GM18505 (cell line): ENCODE results near the gene GPR158.
"Not testable (repeated sequence)": the region's sequence is repeated elsewhere in the genome, so short reads cannot be mapped to it uniquely, and the experiment has no call there.

Experiments
- ATAC-seq: cut with Tn5 transposase; IDR thresholded peaks from one replicate; pipeline ENCODE4 v1.9.1; 2021; ENCODE audit not compliant: unreplicated experiment
- POLR2A ChIP-seq: IDR thresholded peaks from 4 replicates; pipeline ENCODE4 v1.6.1; 2011; ENCODE audit warnings: borderline replicate concordance; ENCODE audit not compliant: insufficient read depth, insufficient read length; ENCODE audit errors: extremely low read depth

GPR158 gene

DNA sequence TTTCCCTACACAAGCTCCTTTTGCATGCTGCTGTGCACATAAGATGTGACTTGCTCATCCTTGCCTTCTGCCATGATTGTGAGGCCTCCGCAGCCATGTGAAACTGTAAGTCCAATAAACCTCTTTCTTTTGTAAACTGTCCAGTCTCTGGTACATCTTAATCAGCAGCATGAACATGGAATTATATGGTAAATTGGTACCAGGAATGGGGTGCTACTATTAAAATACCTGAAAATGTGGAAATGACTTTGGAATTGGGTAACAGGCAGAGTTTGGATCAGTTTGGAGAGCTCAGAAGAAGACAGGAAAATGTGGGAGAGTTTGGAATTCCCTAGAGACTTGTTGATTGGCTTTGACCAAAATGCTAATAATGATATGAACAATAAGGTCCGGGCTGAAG, 181.8 kb downstream of the GPR158 start:
- ATAC-seq: no peak
- no peak for TF ChIP-seq POLR2A

DNA sequence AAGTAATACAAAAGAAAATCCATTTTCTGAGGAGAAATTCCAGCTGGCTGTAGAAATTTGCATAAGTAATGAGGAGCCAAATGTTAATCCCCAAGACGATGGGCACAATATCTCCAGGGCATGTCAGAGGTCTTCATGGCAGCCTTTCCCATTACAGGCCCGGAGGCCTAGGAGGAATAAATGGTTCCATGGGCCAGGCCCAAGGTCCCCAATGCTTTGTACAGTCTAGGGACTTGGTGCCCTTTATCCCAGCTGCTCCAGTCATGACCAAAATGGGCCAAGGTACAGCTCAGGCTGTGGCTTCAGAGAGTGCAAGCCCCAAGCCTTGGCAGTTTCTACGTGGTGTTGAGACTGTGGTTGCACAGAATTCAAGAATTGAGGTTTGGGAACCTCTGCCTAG, 182.5 kb downstream of the GPR158 start:
- ATAC-seq: no peak
- TF ChIP-seq POLR2A: no peak

- no peak for TF ChIP-seq POLR2A
- ATAC-seq: no peak
These were observed 207.4 kb downstream of the GPR158 start for GRCh38 chr10:25382029-25382810.

DNA sequence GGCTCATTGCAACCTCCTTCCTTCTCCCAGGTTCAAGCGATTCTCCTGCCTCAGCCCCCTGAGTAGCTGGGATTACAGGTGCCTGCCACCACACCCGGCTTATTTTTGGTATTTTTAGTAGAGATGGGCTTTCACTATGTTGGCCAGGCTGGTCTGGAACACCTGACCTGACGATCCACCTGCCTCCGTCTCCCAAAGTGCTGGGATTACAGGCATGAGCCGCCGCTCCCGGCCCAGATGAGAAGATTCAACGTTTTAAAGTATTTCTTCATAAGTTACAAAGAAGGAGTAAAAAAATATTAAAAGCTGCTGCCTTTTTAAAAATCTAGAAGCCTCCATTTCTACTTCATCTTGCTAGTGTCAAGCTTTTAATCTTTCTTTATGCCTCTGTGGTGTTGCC, 208.1 kb downstream of the GPR158 start:
- ATAC-seq: not testable (repeated sequence)

DNA sequence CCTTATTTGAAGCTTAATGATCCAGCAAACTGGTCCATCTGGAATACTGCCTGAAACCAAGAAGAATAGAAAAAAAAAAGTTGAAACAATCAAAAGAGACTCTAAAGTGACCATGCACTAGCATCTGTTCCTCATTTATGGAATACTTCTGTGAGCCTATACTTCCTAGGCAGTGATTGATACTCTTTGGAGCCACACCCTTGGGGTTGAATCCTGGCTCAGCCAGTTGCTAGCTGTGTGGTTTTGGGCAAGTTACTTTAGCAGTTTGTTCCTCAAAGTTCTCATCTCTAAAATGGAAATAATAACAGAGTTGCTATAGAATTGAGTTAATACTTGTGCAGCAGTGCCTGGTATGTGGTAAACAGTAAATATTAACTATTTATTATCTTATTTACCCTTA, 208.9 kb downstream of the GPR158 start:
- ATAC-seq: no peak
- no peak for TF ChIP-seq POLR2A

GRCh38 chr10:25384618-25385017, 209.8 kb downstream of the GPR158 start:
- ATAC-seq: no peak

GRCh38 chr10:25388188-25388861, 213.5 kb downstream of the GPR158 start:
- no peak for ATAC-seq
- TF ChIP-seq POLR2A: no peak

More at GRCh38 chr10:25384618-25385017, 209.8 kb downstream of the GPR158 start:
- no peak for TF ChIP-seq POLR2A

DNA sequence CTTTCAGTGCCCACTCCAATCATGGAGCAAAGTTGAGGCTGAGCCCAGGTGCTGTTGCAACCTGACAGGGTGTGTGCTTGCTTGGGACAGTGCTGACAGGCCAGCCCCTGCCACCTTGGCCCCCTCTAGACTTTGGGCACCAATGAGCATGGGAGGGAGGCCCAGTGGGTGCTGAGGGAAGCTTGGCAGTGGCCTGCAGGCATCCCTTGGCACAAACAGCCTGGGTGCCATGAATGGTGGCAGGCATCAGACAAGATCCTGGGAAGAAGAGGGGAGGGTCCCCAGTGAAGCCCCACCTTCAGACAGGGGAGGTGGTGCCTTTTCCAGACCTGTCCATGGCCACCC, 214.0 kb downstream of the GPR158 start:
- ATAC-seq: no peak
- TF ChIP-seq POLR2A: no peak

DNA sequence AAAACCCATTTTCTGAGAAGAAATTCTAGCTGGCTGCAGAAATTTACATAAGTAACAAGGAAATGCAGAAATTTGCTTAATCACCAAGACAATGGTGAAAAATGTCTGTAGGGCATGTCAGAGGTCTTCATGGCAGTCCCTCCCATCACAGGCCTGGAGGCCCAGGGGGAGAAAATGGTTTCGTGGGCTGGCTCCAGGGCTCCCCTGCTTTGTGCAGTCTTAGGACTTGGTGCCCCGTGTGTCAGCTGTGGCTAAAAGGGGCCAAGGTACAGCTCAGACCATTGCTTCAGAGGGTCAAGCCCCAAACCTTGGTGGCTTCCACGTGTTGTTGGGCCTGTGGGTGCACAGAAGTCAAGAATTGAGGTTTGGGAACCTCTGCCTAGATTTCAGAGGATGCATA, 215.9 kb downstream of the GPR158 start:
- no peak for TF ChIP-seq POLR2A
- no peak for ATAC-seq

- no peak for ATAC-seq
These were observed 217.3 kb downstream of the GPR158 start for GRCh38 chr10:25392132-25392531.

GRCh38 chr10:25393621-25394020, 218.8 kb downstream of the GPR158 start:
- no peak for TF ChIP-seq POLR2A
- no peak for ATAC-seq

More at GRCh38 chr10:25392132-25392531, 217.3 kb downstream of the GPR158 start:
- TF ChIP-seq POLR2A: no peak

DNA sequence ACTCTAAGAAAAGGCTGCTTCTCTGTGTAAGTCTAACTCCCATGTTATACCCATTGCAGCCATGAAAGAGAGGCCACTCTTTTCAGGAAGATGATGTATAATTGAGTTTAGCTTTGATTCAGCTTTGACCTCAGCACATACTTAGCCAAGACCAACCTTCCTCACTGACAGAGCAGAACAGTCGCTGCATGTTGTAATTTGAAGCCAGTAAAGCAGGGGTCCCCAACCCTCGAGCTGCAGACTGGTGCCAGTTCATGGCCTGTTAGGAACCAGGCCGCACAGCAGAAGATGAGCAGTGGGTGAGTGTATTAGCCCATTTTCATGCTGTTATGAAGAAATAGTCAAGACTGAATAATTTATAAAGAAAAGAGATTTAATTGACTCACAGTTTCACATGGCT, 223.9 kb downstream of the GPR158 start:
- no peak for ATAC-seq
- no peak for TF ChIP-seq POLR2A

DNA sequence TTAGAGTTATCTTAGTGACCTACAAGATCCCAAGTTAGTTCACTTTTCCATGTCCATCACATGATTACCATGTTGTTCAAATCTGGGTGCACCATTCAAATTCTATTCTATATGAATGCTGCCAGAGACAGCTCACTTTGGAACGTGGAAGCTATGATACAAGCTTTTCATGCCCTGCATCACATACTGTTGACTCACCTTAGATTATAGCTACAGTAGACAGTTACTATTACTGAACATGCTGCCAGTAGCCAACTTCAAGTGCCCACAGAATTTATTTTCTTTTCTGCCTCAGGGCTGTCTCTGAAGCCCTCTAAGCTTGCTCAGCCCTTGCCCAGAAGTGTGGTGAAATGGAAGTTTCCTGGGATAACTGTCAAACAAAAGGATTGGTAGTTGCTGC, 231.1 kb downstream of the GPR158 start:
- no peak for ATAC-seq
- no peak for TF ChIP-seq POLR2A

DNA sequence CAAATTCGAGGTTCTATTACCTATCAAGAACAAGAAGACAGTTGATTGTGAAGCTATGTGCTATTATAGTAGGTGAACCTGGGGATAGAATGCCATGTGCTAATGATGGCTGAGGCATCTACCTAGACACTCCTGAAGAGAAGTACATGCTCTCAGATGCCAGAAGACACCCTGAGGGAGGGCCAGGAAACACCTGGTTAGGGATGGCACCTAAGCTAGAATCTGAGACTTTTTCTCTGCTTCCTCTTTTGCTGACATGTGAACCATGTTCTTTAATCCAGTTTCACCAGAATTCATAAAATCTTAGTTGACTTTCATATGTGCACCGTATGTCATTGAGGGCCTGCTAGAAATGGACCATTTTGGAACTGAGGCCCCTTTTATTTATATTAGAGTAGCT, 242.8 kb downstream of the GPR158 start:
- no peak for TF ChIP-seq POLR2A
- no peak for ATAC-seq
